Stimulated activated CD8-positive, alpha-beta memory T cell treated with anti-CD3 and anti-CD28 coated beads, Interleukin-12 subunit alpha, Interleukin-12 subunit beta, amount 100 ng/mL, for 4 hours (primary cell): Measurements from ENCODE around the gene TMEM150B.
A peak's percentile ranks its signal among the peaks of the same experiment; 100 is the strongest.
"Not testable (repeated sequence)": the region's sequence is repeated elsewhere in the genome, so short reads cannot be mapped to it uniquely, and the experiment has no call there.

ENCODE experiments used
- DNase-seq: peaks from one replicate; pipeline ENCODE4 v3.0.0-alpha.2; 2020; ENCODE audit warnings: low read depth

TMEM150B gene

GRCh38 chr19:55339105-55339888 lies 14.2 kb upstream of the TMEM150B start, which contains the start of gene KMT5C:
KMT5C (plus strand) TSS chr19:55339876; CDS start chr19:55341937, 2,061 bp downstream.
- DNase-seq, result peak; percentile 100

- DNase-seq, result no peak
Observed at GRCh38 chr19:55336101-55336500, 11.0 kb upstream of the TMEM150B start.

GRCh38 chr19:55333870-55334269 lies 8.7 kb upstream of the TMEM150B start:
- DNase-seq, result no peak

- not testable (repeated sequence) for DNase-seq
Observed at GRCh38 chr19:55329791-55330190, 4.7 kb upstream of the TMEM150B start.

- not testable (repeated sequence) for DNase-seq
Observed at GRCh38 chr19:55328774-55329318, 3.7 kb upstream of the TMEM150B start.

GRCh38 chr19:55324662-55325061 lies 479 bp downstream of the TMEM150B start:
- no peak for DNase-seq

GRCh38 chr19:55322204-55322885 lies 2.8 kb downstream of the TMEM150B start:
- DNase-seq, result no peak

- DNase-seq, result no peak
Observed at GRCh38 chr19:55321466-55322137, 3.5 kb downstream of the TMEM150B start.

GRCh38 chr19:55320844-55321419 lies 4.2 kb downstream of the TMEM150B start:
- no peak for DNase-seq

GRCh38 chr19:55319785-55320184 lies 5.4 kb downstream of the TMEM150B start:
- no peak for DNase-seq

GRCh38 chr19:55316646-55317045 lies 8.5 kb downstream of the TMEM150B start:
- no peak for DNase-seq

- DNase-seq, result no peak
Observed at GRCh38 chr19:55315956-55316525, 9.1 kb downstream of the TMEM150B start.

GRCh38 chr19:55314396-55314795 lies 10.7 kb downstream of the TMEM150B start:
- no peak for DNase-seq

GRCh38 chr19:55312621-55313512 lies 12.3 kb downstream of the TMEM150B start:
- no peak for DNase-seq

- DNase-seq, result no peak
Observed at GRCh38 chr19:55311797-55312196, 13.3 kb downstream of the TMEM150B start.

GRCh38 chr19:55311397-55311796 lies 13.7 kb downstream of the TMEM150B start:
- no peak for DNase-seq

GRCh38 chr19:55310498-55310897 lies 14.6 kb downstream of the TMEM150B start:
- no peak for DNase-seq

GRCh38 chr19:55309448-55309847 lies 15.7 kb downstream of the TMEM150B start:
- DNase-seq, result no peak

GRCh38 chr19:55308281-55308680 lies 16.9 kb downstream of the TMEM150B start:
- no peak for DNase-seq

- DNase-seq, result no peak
Observed at GRCh38 chr19:55306712-55307111, 18.4 kb downstream of the TMEM150B start.
